NCI-H1417 treated with DMSO at 0.1 percent for 48 hours (cell line): ENCODE measurements around the gene FAM219A.
"Not testable (repeated sequence)": the region's sequence is repeated elsewhere in the genome, so short reads cannot be mapped to it uniquely, and the experiment has no call there.

Experiments
- DNase-seq: peaks from one replicate; lab custom pipeline; 2025; lab: John Stamatoyannopoulos, UW

Gene FAM219A

DNA sequence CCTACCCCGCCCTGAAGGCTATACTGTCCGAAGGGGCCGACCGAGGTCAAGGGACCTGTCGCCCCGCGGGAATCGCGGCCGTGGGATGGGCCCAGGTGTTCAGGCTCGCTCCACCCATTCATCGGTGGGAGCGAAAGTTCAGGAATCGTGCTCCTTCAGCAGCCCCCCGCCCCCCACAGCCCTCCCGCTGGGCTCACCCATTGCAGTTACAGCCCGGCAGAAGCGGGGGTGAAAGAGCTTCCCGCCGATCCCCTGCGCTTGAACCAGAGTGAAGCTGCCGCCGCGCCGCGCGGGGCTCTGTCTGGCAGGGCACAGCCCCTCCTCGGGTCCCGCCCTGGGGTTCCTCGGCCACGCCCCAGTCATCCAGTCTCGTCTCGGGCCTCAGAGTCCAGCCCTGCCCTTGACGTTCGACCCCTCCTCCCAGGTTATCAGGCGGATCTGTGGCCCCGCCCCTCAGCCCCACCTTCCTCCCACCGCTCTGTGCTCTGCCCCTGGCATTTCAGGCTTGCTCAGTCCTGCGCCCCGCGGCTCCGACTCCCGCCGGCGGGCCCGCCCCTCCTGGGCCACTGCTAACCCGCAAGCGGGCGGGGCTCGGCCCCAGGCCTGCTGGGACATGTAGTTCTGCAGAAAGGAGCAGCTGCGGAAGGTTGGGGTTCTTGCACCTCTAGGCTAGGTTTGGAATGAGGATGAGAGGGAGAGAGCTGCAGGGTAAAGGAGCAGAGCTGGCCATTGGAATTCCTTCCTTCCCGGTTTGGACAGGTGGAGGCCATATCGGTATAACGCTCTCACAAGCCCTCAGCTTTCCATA is 81.6 kb downstream of the FAM219A start, which contains the start of gene MYORG:
TSS of gene MYORG (minus strand) at position 303 of the 808 bp plus-strand sequence. CDS start 3,955 bp downstream, outside the sequence.
- DNase-seq, result no peak

DNA sequence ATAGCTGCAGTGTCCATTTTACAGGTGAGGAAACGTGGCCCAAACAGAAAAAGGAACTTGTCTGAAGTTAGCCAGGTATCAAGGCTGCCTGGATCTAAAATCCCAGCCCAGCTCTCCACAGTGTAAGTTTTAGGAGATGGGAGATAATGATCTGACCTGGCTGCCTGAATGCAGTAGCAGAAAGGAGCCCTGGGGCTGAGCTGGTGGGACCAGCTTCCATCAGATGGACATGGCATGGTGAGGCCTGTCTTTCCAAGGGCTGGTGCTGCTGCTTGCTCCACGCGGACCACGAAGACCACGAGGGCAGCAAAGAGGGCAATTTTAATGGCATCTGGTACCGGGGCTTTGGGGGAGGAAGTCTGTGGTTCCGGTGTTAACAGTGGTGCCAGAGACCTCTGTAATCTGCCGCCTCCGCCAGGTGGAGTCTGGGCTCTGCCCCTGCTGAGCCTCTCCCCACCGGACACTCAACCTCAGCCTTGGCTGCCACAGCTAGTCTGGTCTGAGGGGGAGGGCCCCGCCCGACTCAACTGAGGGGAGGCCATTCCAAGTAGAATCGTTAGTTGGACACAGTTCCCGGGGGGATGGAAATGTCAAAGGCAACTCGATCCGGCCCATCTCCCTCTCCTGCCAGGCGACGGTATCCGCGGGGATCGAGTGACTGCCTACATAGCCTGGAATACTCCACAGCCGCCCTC is 82.3 kb downstream of the FAM219A start:
- DNase-seq, result no peak

DNA sequence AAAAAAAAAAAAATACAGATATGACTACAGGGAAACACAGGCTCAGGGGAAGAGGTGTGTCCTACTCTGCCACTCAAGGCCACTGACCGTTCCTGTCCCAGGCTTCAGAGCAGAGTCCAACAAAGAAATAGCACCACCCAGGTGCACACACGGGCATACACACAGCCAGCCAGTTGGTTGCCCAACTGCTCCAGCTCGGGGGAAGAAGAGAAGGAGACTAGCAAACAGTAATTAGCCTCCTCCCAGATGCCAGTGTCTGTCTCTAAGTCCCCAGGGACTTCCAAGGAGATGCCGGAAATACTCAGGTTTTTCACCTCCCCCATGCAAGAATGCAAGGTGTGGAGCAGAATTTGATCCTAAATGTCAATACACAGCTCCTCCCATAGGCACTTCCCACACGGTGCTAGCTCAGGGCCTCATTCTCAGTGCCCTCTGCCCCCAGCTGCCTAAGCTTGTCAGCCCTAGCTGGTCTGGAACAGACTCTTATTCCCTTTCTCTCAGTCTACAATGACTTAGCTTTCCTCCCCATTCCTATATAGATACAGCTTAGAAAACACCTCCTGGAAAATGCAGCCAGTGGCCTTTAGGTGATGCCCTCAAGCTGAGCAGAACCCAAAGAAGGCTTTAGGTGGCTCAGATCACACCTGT is 83.3 kb downstream of the FAM219A start:
- DNase-seq, result no peak

DNA sequence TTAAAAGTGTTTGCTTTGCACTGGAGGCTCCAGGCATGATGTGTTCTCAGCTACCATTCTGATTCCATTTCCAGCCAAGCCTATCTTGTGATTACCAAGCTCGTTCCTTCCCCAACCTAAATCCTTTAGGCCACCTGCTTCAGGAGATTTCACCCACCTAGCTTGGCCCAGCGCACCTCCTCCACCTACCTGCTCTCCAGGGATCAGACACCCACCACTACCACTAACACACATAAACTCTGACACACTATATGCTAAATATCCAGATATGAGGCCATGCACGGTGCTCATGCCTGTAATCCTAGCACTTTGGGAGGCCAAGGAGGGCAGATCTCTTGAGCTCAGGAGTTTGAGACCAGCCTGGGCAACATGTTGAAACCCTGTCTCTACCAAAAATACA is 84.0 kb downstream of the FAM219A start:
- DNase-seq, result no peak

DNA sequence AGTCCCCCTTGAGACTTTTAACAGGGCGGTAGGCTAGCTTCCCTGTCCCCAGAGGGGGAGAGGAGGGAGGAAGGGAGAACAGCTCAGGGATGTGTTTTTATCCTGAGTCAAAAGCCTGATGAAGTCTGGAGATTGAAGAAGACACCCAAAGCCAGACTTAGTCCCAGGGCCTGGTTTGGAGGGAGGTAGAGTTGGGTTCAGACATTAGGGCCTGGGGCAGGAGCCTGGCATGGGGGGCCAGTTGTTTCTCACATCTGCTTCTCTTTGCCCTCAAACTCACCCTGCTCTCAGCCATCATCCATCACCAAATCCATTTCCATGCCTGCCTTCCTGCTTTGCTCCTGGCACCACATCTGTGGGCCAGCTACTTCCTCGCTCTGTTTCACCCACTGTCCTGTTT is 84.6 kb downstream of the FAM219A start:
- no peak for DNase-seq

DNA sequence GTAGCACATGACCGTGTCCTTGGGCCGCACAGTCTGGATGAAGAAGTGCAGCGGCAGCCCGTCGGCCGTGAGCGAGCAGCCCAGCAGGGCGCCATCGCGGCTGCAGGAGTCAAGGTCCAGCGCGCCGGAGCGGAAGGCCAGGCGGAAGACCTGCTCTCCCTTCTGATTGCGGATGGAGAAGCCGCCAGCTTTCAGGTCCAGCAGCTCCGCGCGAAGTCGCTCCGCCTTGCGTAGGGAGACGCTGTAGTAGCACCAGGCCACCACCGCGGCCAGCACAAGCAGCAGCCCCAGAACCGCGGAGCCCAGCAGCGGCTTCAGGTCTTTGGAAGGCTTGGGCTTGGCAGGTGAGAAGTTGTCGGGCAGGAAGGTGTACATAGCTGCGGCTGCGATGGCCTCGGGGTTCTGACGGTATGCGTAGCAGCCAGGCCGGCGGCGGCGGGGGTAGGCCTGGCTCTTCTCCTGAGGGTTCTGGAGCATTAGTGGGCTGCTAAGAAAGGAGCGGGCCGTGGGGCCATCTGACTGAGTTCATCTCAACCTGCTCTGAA is 85.8 kb downstream of the FAM219A start:
- no peak for DNase-seq

DNA sequence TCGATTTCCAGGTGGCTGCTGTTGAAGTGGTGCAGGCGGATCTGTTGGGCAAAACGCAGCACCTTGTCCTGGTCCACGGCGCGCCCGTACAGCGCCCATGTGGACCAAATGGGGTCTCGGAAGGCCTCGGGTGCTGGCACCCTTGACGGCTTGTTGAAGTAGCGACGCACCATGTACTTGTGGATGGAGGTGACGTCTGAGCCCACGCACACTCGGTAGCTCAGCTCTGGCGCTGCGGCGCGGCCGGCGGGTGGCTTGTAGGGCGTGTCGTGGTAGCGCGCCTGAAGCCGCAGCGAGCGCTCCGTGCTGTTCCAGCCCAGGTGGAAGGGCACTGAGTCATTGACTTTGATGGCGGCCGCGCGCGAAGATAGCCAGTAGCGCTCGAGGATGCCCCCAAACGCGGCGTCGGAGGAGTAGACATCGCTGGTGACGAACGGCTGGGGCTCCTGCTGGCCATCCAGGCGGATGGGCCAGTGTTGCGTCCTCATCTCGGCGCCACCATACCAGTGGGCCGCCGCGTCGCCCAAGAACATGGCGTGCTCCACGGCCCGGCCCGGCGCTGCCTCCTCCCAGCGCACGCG is 86.4 kb downstream of the FAM219A start:
- DNase-seq, result no peak

DNA sequence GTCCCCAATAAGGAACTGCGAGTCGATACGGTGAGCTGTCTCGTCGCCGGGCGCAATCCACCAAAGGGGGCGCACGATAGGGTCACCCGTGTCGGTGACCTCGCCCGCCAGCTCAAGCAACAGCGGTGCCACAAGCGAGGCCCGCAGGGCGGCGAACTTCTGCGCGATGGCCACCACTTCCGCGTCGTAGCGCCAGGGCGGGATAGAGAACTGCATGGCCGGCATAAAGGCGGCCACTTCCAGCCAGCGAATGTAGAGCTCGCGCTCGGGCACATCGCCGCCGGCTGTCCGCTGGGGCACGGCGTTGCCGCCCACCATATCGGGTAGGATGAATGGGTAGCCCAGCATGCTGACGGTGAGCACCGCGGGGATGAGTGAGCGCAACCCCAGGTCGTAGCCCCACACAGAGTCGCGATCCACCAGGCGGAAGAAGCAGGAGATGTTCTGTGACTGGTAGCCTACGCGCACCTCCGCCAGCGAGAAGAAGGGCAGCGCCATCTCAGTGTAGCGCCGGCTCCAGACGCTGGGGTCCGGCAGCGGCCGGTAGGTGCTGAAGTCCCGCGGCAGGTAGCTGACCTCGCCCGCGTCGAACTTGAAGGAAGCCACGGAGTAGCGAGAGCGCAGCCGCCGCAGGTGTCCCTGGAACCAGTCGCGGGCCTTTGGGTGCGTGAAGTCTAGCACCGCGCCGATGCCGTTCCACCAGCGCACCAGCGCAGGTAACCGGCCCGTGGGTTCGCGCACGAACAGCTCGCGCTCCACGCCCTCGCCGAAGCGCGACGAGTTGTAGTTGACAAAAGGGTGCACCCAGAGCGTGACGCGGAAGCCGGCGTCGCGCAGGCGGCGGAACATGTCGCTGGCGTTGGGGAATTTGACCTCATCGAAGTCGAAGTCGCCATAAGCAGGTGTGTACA is 87.1 kb downstream of the FAM219A start:
- DNase-seq, result no peak

DNA sequence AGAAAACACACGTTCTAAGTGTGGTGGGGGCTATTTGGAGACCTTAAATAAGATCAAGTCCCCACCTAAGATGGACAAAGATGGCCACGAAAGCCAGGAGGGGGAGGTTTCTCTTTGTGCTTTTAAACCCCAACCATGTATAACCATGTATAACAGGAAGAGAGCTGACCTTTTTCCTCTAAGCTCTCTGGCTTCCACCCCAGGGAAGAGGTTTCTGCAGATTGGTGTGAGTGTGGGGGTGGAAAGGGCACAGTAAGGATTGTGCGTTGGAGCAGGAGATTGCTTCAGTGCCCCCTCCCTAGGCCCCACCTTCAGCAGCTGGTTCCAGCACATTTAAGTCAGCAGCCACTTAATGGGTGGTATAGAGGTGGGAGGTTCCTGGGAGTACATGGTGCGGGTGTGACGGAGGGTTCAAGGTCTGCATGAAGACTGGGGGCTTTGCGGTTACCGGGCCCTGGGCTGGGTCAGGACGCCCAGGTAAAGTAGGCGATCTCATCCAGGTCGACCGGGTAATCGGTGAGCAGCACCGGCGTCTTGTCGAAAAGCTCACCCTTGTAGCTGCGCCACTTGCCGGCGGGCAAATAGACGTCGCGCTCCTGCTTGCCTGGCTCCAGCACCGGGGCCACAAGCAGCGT is 87.9 kb downstream of the FAM219A start:
- no peak for DNase-seq

DNA sequence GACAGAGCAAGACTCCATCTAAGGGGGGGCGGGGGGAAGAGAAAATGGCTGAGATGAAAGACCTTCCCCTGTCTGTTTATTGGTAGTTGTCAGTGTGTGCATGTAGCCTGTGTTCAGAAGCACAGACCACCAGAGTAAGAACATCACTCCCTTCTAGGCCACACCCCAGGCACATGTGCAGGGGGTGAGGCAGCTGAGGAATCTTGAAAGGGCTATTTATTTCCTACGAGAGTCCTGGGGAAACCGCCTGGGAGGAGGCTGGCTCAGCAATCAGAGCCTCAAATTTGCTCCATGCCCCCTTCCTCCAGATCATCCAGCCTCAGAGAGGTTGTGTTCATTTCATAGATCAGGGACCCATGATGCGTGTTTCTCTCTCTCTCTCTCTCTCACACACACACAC is 88.7 kb downstream of the FAM219A start:
- DNase-seq, result no peak

DNA sequence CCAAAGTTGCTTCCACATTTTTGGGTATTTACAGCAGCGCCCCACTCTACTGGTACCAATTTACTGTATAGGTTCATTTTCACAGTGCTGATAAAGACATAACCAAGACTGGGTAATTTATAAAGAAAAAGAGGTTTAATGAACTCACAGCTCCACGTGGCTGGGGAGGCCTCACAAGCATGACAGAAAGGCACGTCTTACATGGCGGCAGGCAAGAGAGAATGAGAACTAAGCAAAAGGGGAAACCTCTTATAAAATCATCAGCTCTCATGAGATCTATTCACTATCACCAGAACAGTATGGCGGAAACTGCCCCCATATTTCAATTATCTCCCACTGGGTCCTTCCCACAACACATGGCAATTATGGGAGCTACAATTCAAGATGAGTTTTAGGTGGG is 89.6 kb downstream of the FAM219A start:
- DNase-seq, result not testable (repeated sequence)

DNA sequence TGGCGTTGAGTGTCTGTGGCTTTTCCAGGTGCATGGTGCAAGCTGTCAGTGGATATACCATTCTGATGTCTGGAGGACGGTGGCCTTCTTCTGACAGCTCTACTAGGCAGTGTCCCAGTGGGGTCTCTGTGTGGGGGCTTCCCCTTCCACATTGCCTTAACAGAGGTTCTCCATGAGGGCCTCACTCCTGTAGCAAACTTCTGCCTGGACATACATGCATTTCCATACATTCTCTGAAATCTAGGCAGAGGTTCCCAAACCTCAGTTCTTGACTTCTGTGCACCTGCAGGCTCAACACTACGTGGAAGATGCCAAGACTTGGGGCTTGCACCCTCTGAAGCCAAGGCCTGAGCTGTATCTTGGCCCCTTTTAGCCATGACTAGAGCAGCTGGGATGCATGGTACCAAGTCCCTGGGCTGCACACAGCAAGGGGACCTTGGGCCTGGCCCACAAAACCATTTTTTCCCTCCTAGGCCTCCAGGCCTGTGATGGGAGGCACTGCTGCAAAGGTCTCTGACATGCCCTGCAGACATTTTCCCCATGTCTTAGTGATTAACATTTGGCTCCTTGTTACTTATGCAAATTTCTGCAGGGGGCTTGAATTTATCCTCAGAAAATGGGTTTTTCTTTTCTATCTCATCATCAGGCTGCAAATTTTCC is 90.5 kb downstream of the FAM219A start:
- DNase-seq, result not testable (repeated sequence)

DNA sequence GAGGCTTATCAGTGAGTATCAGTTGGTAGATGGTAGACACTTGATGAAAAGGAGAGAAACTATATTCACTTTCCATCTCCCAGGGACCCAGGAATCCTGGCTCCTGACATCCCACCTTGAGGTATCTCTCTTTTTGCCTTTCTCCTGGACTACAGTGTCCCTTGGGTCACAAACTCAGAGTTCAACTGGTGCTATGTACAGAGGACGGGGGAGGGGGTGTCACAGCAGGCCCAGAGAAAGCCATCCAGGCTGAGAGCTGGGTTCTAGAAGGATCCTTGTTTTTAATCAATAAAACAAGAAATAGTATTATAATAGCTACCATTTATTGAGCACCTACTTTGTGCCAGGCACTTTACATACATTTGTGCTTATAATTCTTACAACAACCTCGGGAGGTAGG is 92.0 kb downstream of the FAM219A start:
- DNase-seq, result no peak

DNA sequence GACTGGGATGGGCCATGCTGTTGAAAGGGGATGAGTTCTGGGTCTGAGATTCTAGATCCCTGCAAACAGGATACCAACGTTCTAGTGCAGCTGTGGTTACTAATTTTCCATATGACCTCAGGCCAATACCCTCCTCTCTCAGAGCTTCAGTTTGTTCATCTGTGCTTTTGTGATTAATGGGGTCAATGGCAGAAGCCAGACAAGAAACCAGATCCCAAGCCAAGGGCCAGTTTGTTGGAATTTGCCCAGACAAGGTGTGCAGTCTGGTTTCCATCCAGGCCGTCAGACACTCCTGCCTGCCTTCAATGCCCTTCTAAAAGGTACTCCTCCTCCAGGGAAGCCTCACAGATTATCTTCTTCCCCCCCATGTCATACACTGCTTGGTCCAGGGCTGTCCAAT is 93.1 kb downstream of the FAM219A start:
- no peak for DNase-seq

DNA sequence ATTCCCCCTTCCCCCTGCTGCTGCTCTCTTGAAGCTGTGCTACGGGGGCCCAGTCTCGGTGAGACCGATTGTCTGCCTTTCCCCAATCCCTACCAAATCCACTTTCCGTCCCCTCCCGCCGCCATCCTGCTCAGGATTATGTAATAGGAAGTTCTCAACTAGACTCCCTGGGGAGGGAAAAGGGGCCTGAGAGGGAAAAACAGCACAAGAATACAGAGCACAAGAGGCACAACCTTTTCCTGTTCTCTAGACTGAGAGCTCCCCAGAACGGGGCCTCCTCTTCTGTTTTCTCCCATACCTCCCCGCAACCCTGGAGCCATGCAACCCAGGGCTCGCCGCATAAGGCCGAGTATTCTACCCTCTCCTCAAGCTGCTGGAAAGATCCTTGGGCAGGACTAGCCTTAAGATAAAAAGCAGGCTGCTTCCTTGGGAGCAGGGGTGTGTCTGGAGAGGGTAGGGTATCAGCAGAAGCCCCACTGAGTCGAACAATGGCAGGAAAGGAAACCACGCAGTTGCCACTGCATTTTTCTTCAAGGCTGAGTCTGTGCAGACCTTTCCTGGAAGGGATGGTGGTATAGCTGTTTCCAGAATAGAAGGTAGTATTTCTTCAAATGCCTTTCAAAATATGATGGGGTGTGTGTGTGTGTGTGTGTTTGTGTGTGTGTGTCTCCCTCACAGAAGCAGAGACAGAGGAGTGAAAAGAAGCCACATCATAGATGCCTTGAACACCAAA is 94.6 kb downstream of the FAM219A start:
- no peak for DNase-seq

DNA sequence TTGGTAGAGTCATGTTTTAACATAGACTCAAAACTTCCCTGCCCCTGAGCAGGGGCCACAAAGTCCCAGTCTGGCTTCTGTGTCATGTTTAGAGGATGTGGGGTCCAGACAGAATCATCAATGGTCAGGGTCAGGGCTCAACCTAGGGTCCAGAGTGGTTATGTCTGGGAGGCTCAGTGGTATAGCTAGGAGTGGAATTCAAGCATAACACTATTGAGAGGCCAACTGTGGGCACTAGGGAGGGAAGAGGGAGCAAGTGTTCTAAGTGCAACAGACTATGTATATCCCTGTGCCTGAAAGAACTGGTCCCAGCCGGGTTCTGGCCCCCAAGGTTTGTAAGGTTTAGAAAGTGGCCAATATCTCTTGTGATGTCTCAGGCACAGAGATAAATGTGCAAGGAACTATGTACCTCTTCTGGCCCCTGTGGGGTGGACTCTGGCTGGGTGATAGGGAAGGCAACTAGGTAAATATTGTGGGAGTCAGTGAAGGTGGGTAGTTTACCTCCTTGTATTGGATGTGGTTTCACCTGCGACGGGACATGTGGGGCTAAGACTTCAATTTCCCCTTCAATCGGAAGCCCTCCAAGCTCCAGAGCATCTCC is 95.7 kb downstream of the FAM219A start:
- DNase-seq, result no peak

DNA sequence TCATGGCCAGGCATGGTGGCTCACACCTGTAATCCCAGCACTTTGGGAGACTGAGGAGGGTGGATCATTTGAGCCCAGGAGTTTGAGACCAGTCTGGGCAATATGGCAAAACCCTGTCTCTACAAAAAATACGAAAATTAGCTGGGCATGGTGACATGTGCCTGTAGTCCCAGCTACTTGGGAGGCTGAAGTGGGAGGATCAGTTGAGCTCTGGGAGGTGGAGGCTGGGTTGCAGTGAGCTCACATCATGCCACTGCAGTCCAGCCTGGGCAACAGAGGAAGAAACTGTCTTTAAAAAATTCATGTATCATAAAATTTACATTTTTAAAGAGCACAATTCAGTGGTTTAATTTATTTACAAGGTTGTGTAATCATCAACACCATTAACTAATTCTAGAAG is 105.4 kb downstream of the FAM219A start:
- not testable (repeated sequence) for DNase-seq

DNA sequence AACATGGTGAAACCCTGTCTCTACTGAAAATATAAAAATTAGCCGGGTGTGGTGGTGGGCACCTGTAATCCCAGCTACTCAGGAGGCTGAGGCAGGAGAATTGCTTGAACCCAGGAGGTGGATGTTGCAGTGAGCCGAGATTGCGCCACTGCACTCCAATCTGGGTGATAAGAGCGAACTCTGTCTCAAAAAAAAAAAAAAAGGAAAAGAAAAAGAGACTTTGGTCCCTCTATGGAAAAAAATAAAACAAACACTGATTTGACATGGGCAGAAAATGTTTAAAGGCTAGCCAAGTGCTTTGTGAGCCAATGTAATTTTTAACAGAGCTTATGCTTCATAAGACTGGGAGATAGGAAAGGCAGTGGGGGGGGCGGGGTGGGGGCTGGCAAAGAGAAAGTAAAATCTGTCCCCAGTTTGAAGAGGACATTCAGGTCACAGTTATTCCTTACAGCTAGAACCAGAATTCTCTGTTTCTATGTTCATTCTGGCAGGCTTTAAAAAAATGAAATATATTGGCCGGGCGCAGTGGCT is 106.2 kb downstream of the FAM219A start:
- not testable (repeated sequence) for DNase-seq

DNA sequence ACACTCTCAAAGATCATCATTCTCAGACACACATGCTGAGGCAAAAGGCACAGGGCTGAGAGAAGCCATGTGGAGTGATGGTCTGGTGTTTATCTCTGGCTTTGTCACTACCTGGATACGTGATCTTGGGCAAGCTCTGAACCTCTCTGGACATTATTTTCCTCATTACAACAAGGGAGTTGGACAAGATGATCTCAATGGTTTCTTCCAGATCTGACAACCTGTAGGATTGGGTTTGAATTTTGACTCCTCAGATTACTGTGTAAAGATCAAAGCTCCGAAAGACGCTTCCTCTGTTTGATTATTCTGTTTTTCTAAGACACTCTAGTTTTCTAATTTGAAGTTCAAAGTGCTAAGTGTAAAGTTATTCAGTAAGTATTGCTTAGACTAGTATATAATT is 109.0 kb downstream of the FAM219A start:
- DNase-seq, result no peak
